Fibroblast of villous mesenchyme (primary cell): Measurements from ENCODE around the gene CYB5A. TPM values are rescaled to one million over a fixed set of nuclear protein-coding genes. Genes with fewer than 3 reads are reported as not detected.

Source experiments
- DNase-seq: peaks from one replicate; pipeline ENCODE4 v3.0.0-alpha.2; 2010; ENCODE audit warnings: low read depth
- H3K4me3 ChIP-seq: 2 replicates; pipeline ENCODE4 v1.5.1; 2011; ENCODE audit warnings: low read depth, mild to moderate bottlenecking, low read length
- CTCF ChIP-seq: IDR thresholded peaks from 2 replicates; pipeline ENCODE4 v1.5.1; 2012; ENCODE audit warnings: low read depth, mild to moderate bottlenecking, low read length; ENCODE audit not compliant: insufficient read depth
- total RNA-seq: library from RNA; depleted of rRNA; stranded (reverse); fragments of >200 nt; gene quantifications from 2 replicates; pipeline ENCODE4 v1.2.3, GENCODE V29; 2012

The CYB5A gene
- 35.4 and 114 TPM in 2 replicates for total RNA-seq

- H3K4me3 ChIP-seq = peak within 1 kb of the TSS; percentile 98
- peak; percentile 98 for DNase-seq
- TF ChIP-seq CTCF = no peak
Measured at GRCh38 chr18:74291771-74292540, at the start of gene CYB5A. TSS of gene CYB5A (minus strand) at chr18:74291963. CDS start at chr18:74291875, 88 bp downstream.

GRCh38 chr18:74337912-74338309, 46.1 kb upstream of the CYB5A start:
- TF ChIP-seq CTCF = no peak
- no peak for DNase-seq
- no peak overlapping the region for H3K4me3 ChIP-seq

- H3K4me3 ChIP-seq = no peak overlapping the region
- TF ChIP-seq CTCF = no peak
- DNase-seq = peak; percentile 31
Measured at GRCh38 chr18:74337155-74337911, 45.6 kb upstream of the CYB5A start.

GRCh38 chr18:74336656-74337055, 44.9 kb upstream of the CYB5A start:
- no peak overlapping the region for H3K4me3 ChIP-seq
- DNase-seq = no peak
- TF ChIP-seq CTCF = no peak

GRCh38 chr18:74334242-74334893, 42.6 kb upstream of the CYB5A start:
- no peak overlapping the region for H3K4me3 ChIP-seq
- no peak for DNase-seq
- TF ChIP-seq CTCF = no peak

DNA sequence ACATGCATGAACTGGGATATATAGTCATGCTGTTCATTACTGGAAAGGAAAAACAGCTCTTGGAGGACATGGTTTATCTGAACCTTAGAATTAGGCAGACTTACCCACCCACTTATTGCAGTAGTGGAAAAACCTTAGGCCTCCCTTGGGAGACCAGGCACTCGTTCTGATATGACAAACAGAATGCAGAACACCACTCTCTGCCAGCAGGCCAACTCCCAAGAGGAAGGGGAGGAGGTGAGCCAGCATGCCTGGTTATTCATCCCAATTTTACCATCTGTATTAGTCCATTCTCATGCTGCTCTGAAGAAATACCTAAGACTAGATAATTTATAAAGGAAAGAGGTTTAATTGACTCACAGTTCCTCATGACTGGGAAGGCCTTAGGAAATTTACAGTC, 41.3 kb upstream of the CYB5A start:
- no peak for DNase-seq
- H3K4me3 ChIP-seq = no peak overlapping the region
- no peak for TF ChIP-seq CTCF
